Measurements from ENCODE around the gene AJM1. TPM values are rescaled to one million over a fixed set of nuclear protein-coding genes. Genes with fewer than 3 reads are reported as not detected.
"Not testable (repeated sequence)": the region's sequence is repeated elsewhere in the genome, so short reads cannot be mapped to it uniquely, and the experiment has no call there.

Gene AJM1
- total RNA-seq, 2 donors from 2014 or later: 1.4 to 3.5 TPM

DNA sequence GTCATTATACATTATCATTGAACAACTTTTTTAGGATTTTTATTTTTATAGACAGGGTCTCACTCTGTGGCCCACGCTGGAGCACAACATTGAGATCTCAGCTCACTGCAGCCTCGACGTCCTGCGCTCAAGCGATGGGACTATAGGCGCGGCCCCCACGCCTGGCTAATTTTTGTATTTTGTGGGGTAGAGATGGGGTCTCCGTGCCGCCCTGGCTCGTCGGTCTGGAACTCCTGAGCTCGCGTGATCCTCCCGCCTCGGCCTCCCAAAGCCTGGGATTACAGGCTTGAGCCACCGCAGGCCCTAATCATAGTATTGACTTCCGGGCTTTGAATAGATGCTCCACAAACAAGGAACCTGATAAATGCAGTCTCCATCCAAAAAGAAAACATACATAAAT, 25.2 kb downstream of the AJM1 start:
- H3K9me3 ChIP-seq (ENCODE audit: control insufficient read depth, low read length): peaks cover 36% of the 10 kb centered on the region
- no peak overlapping the region for H3K27ac ChIP-seq (ENCODE audit: low read depth, low read length)
- no peak for TF ChIP-seq CTCF (conservative IDR thresholded peaks at IDR 0.05)
- H3K4me1 ChIP-seq (ENCODE audit: control insufficient read depth, insufficient read depth, low read length): no peaks in the 10 kb centered on the region
- peaks cover 3% of the 10 kb centered on the region for H3K4me1 Mint-ChIP-seq
- H3K4me3 Mint-ChIP-seq: peak overlapping the region; percentile 70
- DNase-seq: no peak
- H3K27ac Mint-ChIP-seq: no peak overlapping the region
- H3K9me3 Mint-ChIP-seq: peaks cover 53% of the 10 kb centered on the region
- no peak overlapping the region for H3K9ac ChIP-seq (ENCODE audit: extremely low read depth, low read length, poor library complexity, severe bottlenecking)
- H3K36me3 Mint-ChIP-seq (ENCODE audit: low read depth): peaks cover 35% of the 10 kb centered on the region
- H3K36me3 ChIP-seq (ENCODE audit: control insufficient read depth, insufficient read depth, low read length): peaks cover 20% of the 10 kb centered on the region
- H3K4me3 ChIP-seq (ENCODE audit: low read length): peak overlapping the region; percentile 56
- no peaks in the 10 kb centered on the region for H3K27me3 Mint-ChIP-seq (ENCODE audit: insufficient read depth)
- no peaks in the 10 kb centered on the region for H3K27me3 ChIP-seq (ENCODE audit: control insufficient read depth, insufficient read depth, low read length, poor library complexity, severe bottlenecking)
- WGBS, 2 experiments (ENCODE audit: insufficient coverage in 1 of 2, insufficient read length in 1 of 2): 96 to 98% methylated on average over 5 to 18 of the region's 18 CpGs

GRCh38 chr9:136867917-136868316, 25.6 kb downstream of the AJM1 start:
- Mint-ChIP-seq H3K4me3 (peak overlapping the region; percentile 70), H3K4me1 (peaks cover 3% of the 10 kb centered on the region), H3K9me3 (peaks cover 57% of the 10 kb centered on the region), H3K27ac (no peak overlapping the region), H3K27me3 (ENCODE audit: insufficient read depth) (no peaks in the 10 kb centered on the region), H3K36me3 (ENCODE audit: low read depth) (peaks cover 33% of the 10 kb centered on the region)
- no peak for DNase-seq
- Histone ChIP-seq H3K27me3 (ENCODE audit: control insufficient read depth, insufficient read depth, low read length, poor library complexity, severe bottlenecking) (no peaks in the 10 kb centered on the region), H3K9me3 (ENCODE audit: control insufficient read depth, low read length) (peaks cover 40% of the 10 kb centered on the region), H3K36me3 (ENCODE audit: control insufficient read depth, insufficient read depth, low read length) (peaks cover 15% of the 10 kb centered on the region), H3K4me1 (ENCODE audit: control insufficient read depth, insufficient read depth, low read length) (no peaks in the 10 kb centered on the region), H3K4me3 (ENCODE audit: low read length) (no peak overlapping the region), H3K27ac (ENCODE audit: low read depth, low read length) (no peak overlapping the region), H3K9ac (ENCODE audit: extremely low read depth, low read length, poor library complexity, severe bottlenecking) (no peak overlapping the region)
- WGBS, 2 experiments (ENCODE audit: insufficient coverage in 1 of 2, insufficient read length in 1 of 2): 95 to 96% methylated on average over 18 of the region's 18 CpGs
- no peak for TF ChIP-seq CTCF (conservative IDR thresholded peaks at IDR 0.05)

GRCh38 chr9:136868644-136869043, 26.4 kb downstream of the AJM1 start:
- DNase-seq: no peak
- no peak overlapping the region for H3K27ac ChIP-seq (ENCODE audit: low read depth, low read length)
- no peaks in the 10 kb centered on the region for H3K27me3 Mint-ChIP-seq (ENCODE audit: insufficient read depth)
- H3K4me3 ChIP-seq (ENCODE audit: low read length): no peak overlapping the region
- peaks cover 63% of the 10 kb centered on the region for H3K9me3 Mint-ChIP-seq
- peak overlapping the region; percentile 19 for H3K4me3 Mint-ChIP-seq
- no peaks in the 10 kb centered on the region for H3K27me3 ChIP-seq (ENCODE audit: control insufficient read depth, insufficient read depth, low read length, poor library complexity, severe bottlenecking)
- 93 to 96% methylated on average over 10 to 11 of the region's 11 CpGs for WGBS, 2 experiments (ENCODE audit: insufficient coverage in 1 of 2, insufficient read length in 1 of 2)
- peaks cover 3% of the 10 kb centered on the region for H3K4me1 Mint-ChIP-seq
- H3K27ac Mint-ChIP-seq: no peak overlapping the region
- H3K9ac ChIP-seq (ENCODE audit: extremely low read depth, low read length, poor library complexity, severe bottlenecking): no peak overlapping the region
- peaks cover 8% of the 10 kb centered on the region for H3K36me3 ChIP-seq (ENCODE audit: control insufficient read depth, insufficient read depth, low read length)
- peaks cover 43% of the 10 kb centered on the region for H3K9me3 ChIP-seq (ENCODE audit: control insufficient read depth, low read length)
- no peak for TF ChIP-seq CTCF (conservative IDR thresholded peaks at IDR 0.05)
- H3K4me1 ChIP-seq (ENCODE audit: control insufficient read depth, insufficient read depth, low read length): no peaks in the 10 kb centered on the region
- peaks cover 27% of the 10 kb centered on the region for H3K36me3 Mint-ChIP-seq (ENCODE audit: low read depth)

- H3K4me1 Mint-ChIP-seq; H3K27me3 Mint-ChIP-seq (ENCODE audit: insufficient read depth); H3K4me3 ChIP-seq (ENCODE audit: low read length); H3K4me3 Mint-ChIP-seq; H3K9ac ChIP-seq (ENCODE audit: extremely low read depth, low read length, poor library complexity, severe bottlenecking); H3K36me3 ChIP-seq (ENCODE audit: control insufficient read depth, insufficient read depth, low read length); H3K27me3 ChIP-seq (ENCODE audit: control insufficient read depth, insufficient read depth, low read length, poor library complexity, severe bottlenecking); H3K4me1 ChIP-seq (ENCODE audit: control insufficient read depth, insufficient read depth, low read length); DNase-seq; H3K27ac Mint-ChIP-seq; H3K27ac ChIP-seq (ENCODE audit: low read depth, low read length): not testable (repeated sequence)
- H3K9me3 ChIP-seq (ENCODE audit: control insufficient read depth, low read length): peaks cover 43% of the 10 kb centered on the region
- Mint-ChIP-seq H3K36me3 (ENCODE audit: low read depth) (peaks cover 19% of the 10 kb centered on the region), H3K9me3 (peaks cover 67% of the 10 kb centered on the region)
- WGBS, 2 experiments (ENCODE audit: insufficient coverage in 1 of 2, insufficient read length in 1 of 2): 90 to 92% methylated on average over 1 to 2 of the region's 2 CpGs
Observed at GRCh38 chr9:136869611-136870010, 27.3 kb downstream of the AJM1 start.
